Brain microvascular endothelial cell (primary cell): ENCODE data around the gene ZBTB32.
A peak's percentile ranks its signal among the peaks of the same experiment; 100 is the strongest.
"Not testable (repeated sequence)": the region's sequence is repeated elsewhere in the genome, so short reads cannot be mapped to it uniquely, and the experiment has no call there.

Experiments
- DNase-seq: peaks from one replicate; pipeline ENCODE4 v3.0.0-alpha.2; 2020
- H3K27ac ChIP-seq: fragments of 250-450 bp; sonication (Bioruptor Pico); 2 replicates; pipeline ENCODE4 v1.5.1; 2020; ENCODE audit warnings: mild to moderate bottlenecking, moderate library complexity
- H3K27me3 ChIP-seq: fragments of 250-450 bp; sonication (Bioruptor Pico); replicated peaks from 2 replicates; pipeline ENCODE4 v1.5.1; 2020; ENCODE audit warnings: mild to moderate bottlenecking
- H3K36me3 ChIP-seq: fragments of 250-450 bp; sonication (Bioruptor Pico); replicated peaks from 2 replicates; pipeline ENCODE4 v1.5.1; 2020; ENCODE audit warnings: mild to moderate bottlenecking
- H3K4me3 ChIP-seq: 2 replicates; pipeline ENCODE4 v1.5.1; 2011; ENCODE audit warnings: low read depth, mild to moderate bottlenecking, control low read depth, low read length, moderate library complexity
- CTCF ChIP-seq: IDR thresholded peaks from 2 replicates; pipeline ENCODE4 v1.5.1; 2011; ENCODE audit warnings: low read depth, mild to moderate bottlenecking, moderate library complexity, low read length, control low read depth, inconsistent platforms; ENCODE audit errors: missing control alignments
- in situ Hi-C: cut with HindIII; loops from 2 replicates; pipeline ENCODE4 v1.10.0; 2017; ENCODE audit warnings: low sequenced_read_pairs, low pct_ligation_motif_present

Gene ZBTB32

GRCh38 chr19:35704218-35704617 lies at the start of gene ZBTB32:
ZBTB32 (plus strand) TSS chr19:35704558; CDS start chr19:35714627, 10,069 bp downstream.
- H3K36me3 ChIP-seq = no peaks in the 10 kb centered on the region
- H3K27me3 ChIP-seq = no peaks in the 10 kb centered on the region
- no peak within 1 kb of the TSS for H3K4me3 ChIP-seq
- no peak within 1 kb of the TSS for H3K27ac ChIP-seq
- DNase-seq = peak; percentile 56
- in situ Hi-C loops = no loop called here
- no peak for TF ChIP-seq CTCF

GRCh38 chr19:35654828-35655227 lies 49.5 kb upstream of the ZBTB32 start:
- peaks cover 41% of the 10 kb centered on the region for H3K36me3 ChIP-seq
- DNase-seq, in situ Hi-C loops, H3K4me3 ChIP-seq, H3K27ac ChIP-seq, H3K27me3 ChIP-seq: not testable (repeated sequence)

GRCh38 chr19:35655600-35655999 lies 48.8 kb upstream of the ZBTB32 start:
- H3K27ac ChIP-seq = no peak overlapping the region
- H3K36me3 ChIP-seq = peaks cover 43% of the 10 kb centered on the region
- TF ChIP-seq CTCF = no peak
- in situ Hi-C loops = no loop called here
- H3K4me3 ChIP-seq = no peak overlapping the region
- DNase-seq = no peak
- H3K27me3 ChIP-seq = no peaks in the 10 kb centered on the region

GRCh38 chr19:35656700-35657099 lies 47.7 kb upstream of the ZBTB32 start:
- no peak for DNase-seq
- Histone ChIP-seq H3K27ac (no peak overlapping the region), H3K4me3 (no peak overlapping the region), H3K36me3 (peaks cover 41% of the 10 kb centered on the region), H3K27me3 (no peaks in the 10 kb centered on the region)
- no peak for TF ChIP-seq CTCF
- in situ Hi-C loops = no loop called here

- peaks cover 38% of the 10 kb centered on the region for H3K36me3 ChIP-seq
- TF ChIP-seq CTCF = peak; percentile 41
- no peaks in the 10 kb centered on the region for H3K27me3 ChIP-seq
- no peak overlapping the region for H3K27ac ChIP-seq
- DNase-seq = peak; percentile 65
- in situ Hi-C loops = no loop called here
- no peak overlapping the region for H3K4me3 ChIP-seq
Observed at GRCh38 chr19:35657904-35658700, 46.3 kb upstream of the ZBTB32 start.

GRCh38 chr19:35661995-35662340 lies 42.4 kb upstream of the ZBTB32 start:
- Histone ChIP-seq H3K27me3 (no peaks in the 10 kb centered on the region), H3K36me3 (peaks cover 11% of the 10 kb centered on the region), H3K4me3 (no peak overlapping the region), H3K27ac (no peak overlapping the region)
- in situ Hi-C loops = no loop called here
- TF ChIP-seq CTCF = no peak
- no peak for DNase-seq
